Activated CD4-positive, alpha-beta T cell treated with anti-CD3 and anti-CD28 coated beads for 24 hours (primary cell): Measurements from ENCODE around the gene NCOA7.
"Not testable (repeated sequence)": the region's sequence is repeated elsewhere in the genome, so short reads cannot be mapped to it uniquely, and the experiment has no call there.

ENCODE experiments used
- DNase-seq, 2 donors: peaks; one replicate each; pipeline ENCODE4 v3.0.0-alpha.2; 2020; ENCODE audit warnings: low read depth in 2 of 2

The NCOA7 gene

GRCh38 chr6:125868252-125868651 lies 77.5 kb downstream of the NCOA7 start:
- DNase-seq = no peak

GRCh38 chr6:125868678-125869395 lies 78.1 kb downstream of the NCOA7 start:
- DNase-seq = no peak

GRCh38 chr6:125869427-125869826 lies 78.7 kb downstream of the NCOA7 start:
- no peak for DNase-seq

GRCh38 chr6:125871365-125871764 lies 80.6 kb downstream of the NCOA7 start:
- no peak for DNase-seq

- no peak for DNase-seq
Measured at GRCh38 chr6:125872259-125872921, 81.6 kb downstream of the NCOA7 start.

GRCh38 chr6:125882243-125882642 lies 91.5 kb downstream of the NCOA7 start:
- no peak for DNase-seq

GRCh38 chr6:125884634-125885371 lies 94.0 kb downstream of the NCOA7 start:
- DNase-seq = no peak

GRCh38 chr6:125886021-125886420 lies 95.3 kb downstream of the NCOA7 start:
- no peak for DNase-seq

- no peak for DNase-seq
Measured at GRCh38 chr6:125886914-125887313, 96.2 kb downstream of the NCOA7 start.

GRCh38 chr6:125887372-125887771 lies 96.6 kb downstream of the NCOA7 start:
- DNase-seq = no peak

GRCh38 chr6:125888989-125889656 lies 98.4 kb downstream of the NCOA7 start:
- DNase-seq = no peak

- no peak for DNase-seq
Measured at GRCh38 chr6:125899726-125900182, 109.0 kb downstream of the NCOA7 start.

GRCh38 chr6:125904871-125905270 lies 114.1 kb downstream of the NCOA7 start:
- peak; percentile 15 to 19 for DNase-seq

GRCh38 chr6:125906158-125906998 lies 115.6 kb downstream of the NCOA7 start:
- DNase-seq = peak; percentile 40 to 42

- no peak for DNase-seq
Measured at GRCh38 chr6:125910527-125910926, 119.8 kb downstream of the NCOA7 start.

- not testable (repeated sequence) for DNase-seq
Measured at GRCh38 chr6:125911051-125911451, 120.3 kb downstream of the NCOA7 start.

GRCh38 chr6:125912430-125912829 lies 121.7 kb downstream of the NCOA7 start:
- not testable (repeated sequence) for DNase-seq

- DNase-seq = no peak
Measured at GRCh38 chr6:125913145-125913544, 122.4 kb downstream of the NCOA7 start.

- no peak for DNase-seq
Measured at GRCh38 chr6:125913864-125914351, 123.1 kb downstream of the NCOA7 start.

GRCh38 chr6:125918230-125918629 lies 127.5 kb downstream of the NCOA7 start:
- no peak for DNase-seq
